ENCODE measurements around the gene PIK3CB.
"Not testable (repeated sequence)": the region's sequence is repeated elsewhere in the genome, so short reads cannot be mapped to it uniquely, and the experiment has no call there.

Gene PIK3CB

GRCh38 chr3:138747225-138747624, 87.5 kb downstream of the PIK3CB start:
- no peak for DNase-seq (ENCODE audit: low spot score)

GRCh38 chr3:138740072-138740471, 94.7 kb downstream of the PIK3CB start:
- DNase-seq (ENCODE audit: low spot score), result no peak

DNA sequence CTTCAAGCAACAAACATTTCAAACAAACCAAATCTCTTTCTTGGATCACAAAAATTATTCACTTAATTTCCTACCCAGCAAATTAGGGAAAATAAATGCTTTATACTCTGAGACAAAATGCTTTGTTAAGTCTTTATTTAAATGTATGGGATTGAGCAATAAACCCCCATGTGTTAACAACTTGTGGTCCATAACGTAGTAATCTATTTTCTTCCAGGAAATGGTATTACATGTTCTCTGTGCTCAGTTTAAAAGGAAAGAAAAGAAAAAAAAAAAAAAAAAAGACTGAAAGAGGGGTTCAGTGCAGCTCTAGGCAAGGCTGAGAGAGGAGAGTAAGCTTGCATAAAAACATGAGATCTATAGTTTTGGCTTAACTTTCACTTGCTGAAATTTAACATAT, 102.3 kb downstream of the PIK3CB start:
- no peak for DNase-seq (ENCODE audit: low spot score)

DNA sequence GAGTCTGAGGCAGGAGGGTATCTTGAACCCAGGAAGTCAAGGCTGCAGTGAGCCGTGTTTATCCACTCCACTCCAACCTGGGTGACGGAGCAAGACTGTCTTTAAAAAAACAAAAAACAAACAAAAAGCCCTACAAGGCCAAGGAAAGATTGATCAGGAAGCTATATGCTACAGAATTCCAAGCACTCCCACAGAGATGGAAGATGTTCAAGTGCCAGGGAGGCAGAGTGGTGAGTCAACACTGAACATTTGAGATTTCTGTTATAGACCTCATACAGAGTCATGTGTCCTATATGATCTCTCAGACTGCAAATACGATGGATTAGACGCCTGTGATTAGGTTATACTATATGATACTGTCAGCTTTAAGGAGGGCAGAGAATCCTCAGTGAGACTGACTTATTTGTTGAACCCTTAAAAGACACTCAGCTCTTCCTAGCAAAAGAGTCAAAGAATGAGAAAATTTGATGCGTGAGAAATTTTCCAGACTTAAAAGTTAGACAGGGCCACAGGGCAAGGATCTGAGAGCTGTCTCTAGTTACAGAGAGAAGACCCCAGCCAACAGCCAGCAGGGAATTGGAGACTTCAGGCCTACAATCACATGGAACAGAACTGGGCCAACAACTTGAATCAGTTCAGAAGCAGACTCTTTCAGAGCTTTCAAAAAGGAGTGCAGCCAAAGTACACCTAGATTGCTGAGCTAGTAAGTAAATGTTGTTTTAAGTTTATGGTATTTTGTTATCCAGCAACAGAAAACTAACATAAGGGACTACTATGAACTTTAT, 107.6 kb downstream of the PIK3CB start:
- DNase-seq (ENCODE audit: low spot score), result no peak

DNA sequence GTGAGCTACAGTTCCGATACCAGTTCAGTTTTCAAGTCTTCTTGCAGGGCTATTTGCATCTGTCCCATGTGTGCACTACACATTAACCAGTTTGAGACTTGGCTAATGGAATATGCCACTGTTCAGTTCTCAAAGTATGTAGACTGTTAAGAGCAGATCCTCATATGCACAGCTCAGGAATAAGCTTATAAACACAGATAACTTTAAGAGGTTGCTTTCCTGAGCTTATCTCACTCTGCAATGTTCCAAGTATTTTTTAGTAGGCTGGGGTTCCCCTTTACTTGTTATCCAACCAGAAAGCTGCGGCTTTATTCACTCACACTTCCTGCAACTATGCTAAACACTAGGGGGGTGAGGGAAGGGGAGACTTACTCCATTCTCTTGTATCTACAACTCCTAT, 108.7 kb downstream of the PIK3CB start:
- not testable (repeated sequence) for DNase-seq (ENCODE audit: low spot score)

GRCh38 chr3:138725116-138725515, 109.6 kb downstream of the PIK3CB start:
- DNase-seq (ENCODE audit: low spot score), result no peak

- DNase-seq (ENCODE audit: low spot score), result no peak
Observed at GRCh38 chr3:138724443-138724842, 110.3 kb downstream of the PIK3CB start.

DNA sequence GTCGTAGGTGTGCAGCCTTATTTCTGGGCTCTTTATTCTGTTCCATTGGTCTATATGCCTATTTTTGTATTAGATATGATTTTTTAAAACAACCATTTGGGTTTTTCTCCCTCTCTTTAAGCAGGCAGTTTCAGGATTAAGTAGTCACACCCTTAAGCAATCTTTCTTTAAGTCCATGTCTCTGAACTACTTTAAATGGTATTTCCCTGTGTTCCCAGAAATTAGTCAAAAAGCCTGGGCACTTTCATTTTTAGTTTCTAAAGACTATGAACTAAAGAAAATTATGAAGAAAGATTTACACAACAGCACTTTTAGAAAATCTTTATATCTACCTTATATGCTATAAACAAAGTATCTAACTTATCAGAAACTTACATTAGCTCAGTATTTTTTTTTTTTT, 115.9 kb downstream of the PIK3CB start:
- DNase-seq (ENCODE audit: low spot score), result no peak

GRCh38 chr3:138717348-138717747, 117.4 kb downstream of the PIK3CB start:
- DNase-seq (ENCODE audit: low spot score), result no peak

GRCh38 chr3:138712086-138712485, 122.6 kb downstream of the PIK3CB start:
- DNase-seq (ENCODE audit: low spot score), result no peak

GRCh38 chr3:138705675-138706074, 129.1 kb downstream of the PIK3CB start:
- DNase-seq (ENCODE audit: low spot score), result no peak

DNA sequence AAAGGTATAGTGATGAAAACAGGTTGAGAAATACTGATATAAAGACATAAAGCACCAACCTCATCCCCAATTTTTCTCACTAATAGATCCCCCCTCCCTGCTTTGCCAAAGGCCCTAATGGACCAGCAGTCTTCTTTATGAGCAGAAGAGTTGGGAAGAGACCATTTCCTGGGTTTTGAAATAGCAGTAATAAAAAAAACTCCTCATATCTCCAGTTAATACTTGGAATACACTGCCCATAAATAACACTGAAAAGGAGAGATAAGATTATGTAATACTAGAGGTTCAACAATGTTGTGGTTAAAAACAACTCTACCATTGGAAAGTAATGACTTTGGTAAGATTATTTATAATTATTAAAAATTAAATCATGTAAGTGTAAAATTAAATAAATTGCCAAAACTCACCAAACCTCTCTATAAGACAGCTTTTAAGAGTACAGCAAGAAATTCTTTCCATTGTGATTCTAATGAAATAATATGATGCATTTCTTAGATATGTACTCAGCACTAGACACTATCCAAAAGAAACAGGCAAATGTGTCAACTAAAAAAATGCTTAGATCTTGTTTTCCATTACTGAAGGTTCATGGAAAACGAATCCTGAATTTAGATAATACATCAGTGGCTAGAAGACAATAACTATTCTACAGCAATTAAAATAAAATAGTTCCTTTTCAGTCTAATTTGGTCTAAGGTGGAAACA, 137.9 kb downstream of the PIK3CB start:
- no peak for DNase-seq (ENCODE audit: low spot score)

GRCh38 chr3:138694287-138695007, 140.3 kb downstream of the PIK3CB start:
- no peak for DNase-seq (ENCODE audit: low spot score)

GRCh38 chr3:138692152-138692551, 142.6 kb downstream of the PIK3CB start:
- DNase-seq (ENCODE audit: low spot score), result no peak

GRCh38 chr3:138691351-138691750, 143.4 kb downstream of the PIK3CB start:
- no peak for DNase-seq (ENCODE audit: low spot score)

GRCh38 chr3:138690036-138690435, 144.7 kb downstream of the PIK3CB start:
- DNase-seq (ENCODE audit: low spot score), result no peak

DNA sequence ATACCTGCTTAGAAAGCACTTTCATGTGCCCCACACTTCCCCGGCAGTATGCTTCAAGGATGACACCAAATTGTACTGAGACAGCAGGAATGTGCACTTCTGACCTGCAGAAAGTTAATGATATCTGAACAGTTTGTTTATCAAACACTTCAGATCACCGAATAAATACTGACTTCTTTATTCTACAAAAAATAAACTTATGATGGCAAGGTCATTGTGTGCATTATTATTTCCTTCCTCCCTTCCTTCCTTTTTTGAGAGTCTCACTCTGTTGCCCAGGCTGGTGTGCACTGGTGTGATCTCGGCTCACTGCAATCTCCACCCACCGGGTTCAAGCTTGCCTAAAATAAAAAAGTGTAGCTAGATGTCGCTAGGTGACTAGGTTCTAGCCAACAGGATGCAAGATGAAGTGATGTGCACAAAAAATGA, 145.8 kb downstream of the PIK3CB start:
- no peak for DNase-seq (ENCODE audit: low spot score)

DNA sequence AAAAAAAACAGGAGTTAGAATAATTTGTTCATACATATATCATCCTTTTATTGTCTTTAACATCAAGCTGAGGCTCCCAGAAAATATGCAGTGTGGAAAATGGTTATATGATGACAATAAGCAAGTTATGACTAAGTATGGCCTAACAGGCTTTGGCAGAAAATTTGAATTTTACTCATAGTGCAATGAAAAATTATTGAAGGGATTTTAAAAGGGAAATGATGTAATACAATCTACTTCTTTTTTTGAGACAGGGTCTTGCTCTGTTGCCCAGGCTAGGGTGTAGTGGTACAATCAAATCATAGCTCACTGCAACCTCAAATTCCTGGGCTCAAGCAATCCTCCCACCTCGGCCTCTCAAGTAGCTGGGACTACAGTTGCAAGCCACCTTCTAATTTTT, 147.5 kb downstream of the PIK3CB start:
- DNase-seq (ENCODE audit: low spot score), result no peak

DNA sequence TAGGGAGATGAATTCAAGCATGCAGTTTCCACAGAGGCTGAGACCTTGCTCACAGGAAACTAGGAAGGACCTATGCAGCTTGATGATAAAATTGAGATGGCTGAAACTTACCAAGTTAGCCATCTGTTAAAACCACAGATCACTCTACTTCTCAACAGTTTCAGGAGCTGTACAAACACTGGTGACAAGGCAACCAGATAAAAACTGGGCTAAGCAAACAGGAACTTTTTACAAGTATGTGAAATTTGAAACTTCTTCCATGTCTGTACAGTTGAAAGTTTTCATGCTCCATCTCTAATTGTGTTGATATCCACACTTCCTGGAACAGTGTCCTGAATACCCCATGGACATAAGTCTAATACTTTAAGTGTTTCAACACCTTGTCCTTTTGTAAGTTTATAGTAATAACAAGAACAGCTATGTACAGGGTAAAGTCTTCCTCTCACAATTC, 147.9 kb downstream of the PIK3CB start:
- DNase-seq (ENCODE audit: low spot score), result no peak

DNA sequence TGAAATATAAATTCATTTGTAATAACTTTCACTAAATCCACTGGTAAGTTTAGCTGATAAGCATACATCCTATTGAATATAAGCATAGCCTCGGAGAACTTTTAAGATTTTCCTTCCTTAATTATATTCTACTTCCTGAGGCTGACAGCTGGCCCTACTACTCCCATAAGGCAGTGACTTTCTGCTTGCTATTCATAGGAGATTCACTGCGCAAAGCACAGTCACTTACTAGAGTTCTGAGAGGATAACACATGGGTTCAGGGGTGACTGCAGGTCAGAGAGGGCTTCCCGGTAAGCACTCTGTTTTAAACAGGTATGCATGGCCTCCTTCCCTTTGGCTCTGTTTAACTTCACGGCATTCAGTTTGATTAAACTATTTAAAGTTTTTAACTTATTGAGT, 150.3 kb downstream of the PIK3CB start:
- DNase-seq (ENCODE audit: low spot score), result no peak

GRCh38 chr3:138682648-138683047, 152.1 kb downstream of the PIK3CB start:
- no peak for DNase-seq (ENCODE audit: low spot score)

DNA sequence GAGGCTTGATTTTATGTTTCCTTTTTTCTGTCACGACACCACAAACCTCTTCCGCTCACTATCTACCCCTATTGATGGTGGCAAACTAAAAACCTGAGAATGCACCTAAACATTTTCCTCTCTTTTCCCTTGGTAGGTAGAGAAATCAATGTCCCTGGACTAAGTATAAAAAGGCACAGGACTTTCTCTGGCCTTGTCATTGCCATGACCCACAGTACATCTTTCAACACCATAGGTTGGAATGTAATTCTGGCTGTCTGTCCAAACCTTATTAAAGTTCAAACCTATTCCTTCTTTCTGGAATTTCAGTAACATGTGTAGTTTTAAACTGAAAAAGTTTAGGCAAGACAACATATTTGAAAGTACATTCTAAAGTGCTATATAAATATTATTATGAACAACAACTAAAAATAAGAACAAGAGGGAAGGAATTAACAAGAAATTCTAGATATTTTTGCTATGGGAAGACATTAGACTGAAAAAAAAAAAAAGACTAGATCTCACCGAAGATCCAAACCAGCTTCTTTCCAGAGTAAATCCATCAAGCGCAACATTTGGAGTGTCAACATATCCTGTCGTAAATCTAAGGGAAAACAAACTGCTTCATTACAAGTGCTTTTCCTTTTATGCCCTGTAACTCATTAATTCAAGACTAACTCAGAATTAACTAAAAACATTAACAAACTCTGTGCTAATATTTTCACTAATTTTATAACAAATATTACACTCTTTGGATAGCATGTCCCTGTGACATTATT, 153.1 kb downstream of the PIK3CB start:
- no peak for DNase-seq (ENCODE audit: low spot score)
